ENCODE results near the gene ABCD4. TPM values are rescaled to one million over a fixed set of nuclear protein-coding genes. Genes with fewer than 3 reads are reported as not detected.

Gene ABCD4
- total RNA-seq, 4 donors from 2014 or later, result 66.0 to 80.6 (median 73.3) TPM

- Histone ChIP-seq H3K4me1 (no peaks in the 10 kb centered on the region), H3K27ac (no peak overlapping the region), H3K36me3 (no peaks in the 10 kb centered on the region), H3K9me3 (no peaks in the 10 kb centered on the region), H3K27me3 (no peaks in the 10 kb centered on the region), H3K4me3 (no peak overlapping the region)
- WGBS, 2 donors, result 92 to 95% methylated on average over 4 of the region's 4 CpGs
- DNase-seq (ENCODE audit: low spot score in 2 of 2), result no peak
- TF ChIP-seq EP300 (IDR thresholded peaks at IDR 0.05), result no peak
- TF ChIP-seq, protein P1, sequence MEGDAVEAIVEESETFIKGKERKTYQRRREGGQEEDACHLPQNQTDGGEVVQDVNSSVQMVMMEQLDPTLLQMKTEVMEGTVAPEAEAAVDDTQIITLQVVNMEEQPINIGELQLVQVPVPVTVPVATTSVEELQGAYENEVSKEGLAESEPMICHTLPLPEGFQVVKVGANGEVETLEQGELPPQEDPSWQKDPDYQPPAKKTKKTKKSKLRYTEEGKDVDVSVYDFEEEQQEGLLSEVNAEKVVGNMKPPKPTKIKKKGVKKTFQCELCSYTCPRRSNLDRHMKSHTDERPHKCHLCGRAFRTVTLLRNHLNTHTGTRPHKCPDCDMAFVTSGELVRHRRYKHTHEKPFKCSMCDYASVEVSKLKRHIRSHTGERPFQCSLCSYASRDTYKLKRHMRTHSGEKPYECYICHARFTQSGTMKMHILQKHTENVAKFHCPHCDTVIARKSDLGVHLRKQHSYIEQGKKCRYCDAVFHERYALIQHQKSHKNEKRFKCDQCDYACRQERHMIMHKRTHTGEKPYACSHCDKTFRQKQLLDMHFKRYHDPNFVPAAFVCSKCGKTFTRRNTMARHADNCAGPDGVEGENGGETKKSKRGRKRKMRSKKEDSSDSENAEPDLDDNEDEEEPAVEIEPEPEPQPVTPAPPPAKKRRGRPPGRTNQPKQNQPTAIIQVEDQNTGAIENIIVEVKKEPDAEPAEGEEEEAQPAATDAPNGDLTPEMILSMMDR (IDR thresholded peaks at IDR 0.05), result no peak
Observed at GRCh38 chr14:74314576-74314975, 11.8 kb upstream of the ABCD4 start.

- no peak for DNase-seq (ENCODE audit: low spot score in 2 of 2)
- TF ChIP-seq EP300 (IDR thresholded peaks at IDR 0.05) (no peak), POLR2A (IDR thresholded peaks at IDR 0.05) (no peak)
- TF ChIP-seq, protein P1 (IDR thresholded peaks at IDR 0.05), result no peak
- H3K27ac ChIP-seq, result no peak overlapping the region
- no peaks in the 10 kb centered on the region for H3K27me3 ChIP-seq
- 74 to 79% methylated on average over 5 of the region's 5 CpGs for WGBS, 2 donors
- no peaks in the 10 kb centered on the region for H3K36me3 ChIP-seq
- no peak overlapping the region for H3K4me3 ChIP-seq
- H3K9me3 ChIP-seq, result no peaks in the 10 kb centered on the region
- no peaks in the 10 kb centered on the region for H3K4me1 ChIP-seq
Observed at GRCh38 chr14:74313601-74314000, 10.9 kb upstream of the ABCD4 start.

DNA sequence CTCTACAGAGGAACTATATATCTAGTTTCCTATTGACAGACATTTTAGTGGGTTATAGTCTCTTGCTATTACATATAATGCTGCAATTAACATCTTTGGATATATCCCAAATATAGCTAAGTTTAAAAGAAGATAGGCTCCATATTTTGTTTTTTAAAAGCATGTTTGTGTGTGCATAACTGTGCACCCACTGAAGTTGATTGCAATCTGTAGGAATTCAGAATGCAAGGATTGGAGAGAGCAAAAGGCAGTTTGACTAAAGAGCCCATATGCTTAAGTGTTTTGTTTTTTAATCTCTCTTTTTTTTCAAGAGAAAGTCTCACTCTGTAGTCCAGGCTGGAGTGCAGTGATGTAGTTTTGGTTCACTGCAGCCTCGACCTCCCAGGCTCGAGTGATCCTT lies 9.4 kb upstream of the ABCD4 start:
- H3K27me3 ChIP-seq, result no peaks in the 10 kb centered on the region
- no peak overlapping the region for H3K27ac ChIP-seq
- no peaks in the 10 kb centered on the region for H3K9me3 ChIP-seq
- TF ChIP-seq, protein P1 (IDR thresholded peaks at IDR 0.05), result no peak
- TF ChIP-seq POLR2A (IDR thresholded peaks at IDR 0.05), result no peak
- no peak for TF ChIP-seq EP300 (IDR thresholded peaks at IDR 0.05)
- H3K4me3 ChIP-seq, result no peak overlapping the region
- H3K36me3 ChIP-seq, result no peaks in the 10 kb centered on the region
- DNase-seq (ENCODE audit: low spot score in 2 of 2), result no peak
- no peaks in the 10 kb centered on the region for H3K4me1 ChIP-seq
- WGBS, 2 donors, result 84 to 85% methylated on average over 2 of the region's 2 CpGs

GRCh38 chr14:74309125-74310022 lies 6.6 kb upstream of the ABCD4 start:
- TF ChIP-seq, protein P1 (IDR thresholded peaks at IDR 0.05), result no peak
- TF ChIP-seq EP300 (IDR thresholded peaks at IDR 0.05) (no peak), POLR2A (IDR thresholded peaks at IDR 0.05) (no peak)
- Histone ChIP-seq H3K4me3 (no peak overlapping the region), H3K9me3 (no peaks in the 10 kb centered on the region), H3K27me3 (no peaks in the 10 kb centered on the region), H3K36me3 (no peaks in the 10 kb centered on the region), H3K4me1 (no peaks in the 10 kb centered on the region), H3K27ac (no peak overlapping the region)
- WGBS, 2 donors, result 73 to 77% methylated on average over 8 of the region's 8 CpGs
- DNase-seq (ENCODE audit: low spot score in 2 of 2), result no peak

DNA sequence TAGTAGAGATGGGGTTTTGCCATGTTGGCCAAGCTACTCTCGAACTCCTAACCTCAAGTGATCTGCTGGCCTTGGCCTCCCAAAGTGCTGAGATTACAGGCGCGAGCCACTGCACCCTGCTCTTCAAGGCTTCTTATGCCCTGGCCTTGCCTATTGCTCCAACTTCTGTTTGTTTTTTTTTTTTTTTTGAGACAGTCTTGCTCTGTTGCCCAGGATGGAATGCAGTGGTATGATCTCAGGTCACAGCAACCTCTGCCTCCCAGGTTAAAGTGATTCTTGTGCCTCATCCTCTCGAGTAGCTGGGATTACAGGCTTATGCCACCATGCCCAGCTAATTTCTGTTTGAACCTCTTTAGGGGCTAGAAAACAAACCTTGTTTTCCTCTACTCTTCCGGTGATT lies 6.0 kb upstream of the ABCD4 start:
- no peak for TF ChIP-seq EP300 (IDR thresholded peaks at IDR 0.05)
- no peak for TF ChIP-seq POLR2A (IDR thresholded peaks at IDR 0.05)
- TF ChIP-seq, protein P1 (IDR thresholded peaks at IDR 0.05), result no peak
- no peaks in the 10 kb centered on the region for H3K36me3 ChIP-seq
- no peak for DNase-seq (ENCODE audit: low spot score in 2 of 2)
- no peak overlapping the region for H3K4me3 ChIP-seq
- no peaks in the 10 kb centered on the region for H3K27me3 ChIP-seq
- WGBS, 2 donors, result 75 to 85% methylated on average over 5 of the region's 5 CpGs
- H3K9me3 ChIP-seq, result no peaks in the 10 kb centered on the region
- H3K4me1 ChIP-seq, result no peaks in the 10 kb centered on the region
- no peak overlapping the region for H3K27ac ChIP-seq
